ENCODE measurements around the gene MACROD2.

DNA sequence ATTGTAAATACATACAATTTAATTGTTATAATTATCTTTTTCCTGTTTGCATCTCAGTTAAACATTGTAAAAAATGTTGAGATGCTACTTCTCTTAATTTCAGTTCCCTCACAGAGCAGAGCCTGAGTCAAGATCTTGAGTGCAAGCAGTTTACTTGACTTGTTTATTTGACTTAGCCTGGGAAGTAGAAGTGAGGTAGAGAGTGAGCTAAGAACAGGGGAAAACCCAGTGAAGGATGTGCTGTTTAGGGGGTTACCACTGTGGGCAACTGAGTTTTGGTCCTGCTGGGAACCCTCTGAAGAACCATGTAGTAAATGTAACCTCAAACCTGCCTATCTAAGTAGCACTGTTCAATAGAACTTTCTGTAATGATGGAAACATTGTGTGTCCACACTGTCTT, 837.3 kb downstream of the MACROD2 start:
- TF ChIP-seq, protein P1, sequence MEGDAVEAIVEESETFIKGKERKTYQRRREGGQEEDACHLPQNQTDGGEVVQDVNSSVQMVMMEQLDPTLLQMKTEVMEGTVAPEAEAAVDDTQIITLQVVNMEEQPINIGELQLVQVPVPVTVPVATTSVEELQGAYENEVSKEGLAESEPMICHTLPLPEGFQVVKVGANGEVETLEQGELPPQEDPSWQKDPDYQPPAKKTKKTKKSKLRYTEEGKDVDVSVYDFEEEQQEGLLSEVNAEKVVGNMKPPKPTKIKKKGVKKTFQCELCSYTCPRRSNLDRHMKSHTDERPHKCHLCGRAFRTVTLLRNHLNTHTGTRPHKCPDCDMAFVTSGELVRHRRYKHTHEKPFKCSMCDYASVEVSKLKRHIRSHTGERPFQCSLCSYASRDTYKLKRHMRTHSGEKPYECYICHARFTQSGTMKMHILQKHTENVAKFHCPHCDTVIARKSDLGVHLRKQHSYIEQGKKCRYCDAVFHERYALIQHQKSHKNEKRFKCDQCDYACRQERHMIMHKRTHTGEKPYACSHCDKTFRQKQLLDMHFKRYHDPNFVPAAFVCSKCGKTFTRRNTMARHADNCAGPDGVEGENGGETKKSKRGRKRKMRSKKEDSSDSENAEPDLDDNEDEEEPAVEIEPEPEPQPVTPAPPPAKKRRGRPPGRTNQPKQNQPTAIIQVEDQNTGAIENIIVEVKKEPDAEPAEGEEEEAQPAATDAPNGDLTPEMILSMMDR (IDR thresholded peaks at IDR 0.05) = no peak
- no peak for TF ChIP-seq POLR2A (IDR thresholded peaks at IDR 0.05)

All from uterus (tissue), 2 donors.